Mammary epithelial cell (primary cell): ENCODE data around the gene NDUFS6.

Experiments
- EZH2 ChIP-seq: IDR thresholded peaks from 2 replicates; pipeline ENCODE4 v1.6.1; 2012; ENCODE audit warnings: low read length, inconsistent platforms, borderline replicate concordance
- TF ChIP-seq, protein P1 (sequence below), 2 donors: IDR thresholded peaks in 1 of 2; conservative IDR thresholded peaks in 1 of 2; 2 replicates each; pipeline ENCODE4 v1.5.1; 2011 to 2012; ENCODE audit warnings: inconsistent platforms in 2 of 2, low read length in 2 of 2, mild to moderate bottlenecking in 2 of 2, control low read depth in 1 of 2, low read depth in 1 of 2; ENCODE audit not compliant: insufficient read depth in 1 of 2; ENCODE audit errors: extremely low read depth in 1 of 2

DNA sequence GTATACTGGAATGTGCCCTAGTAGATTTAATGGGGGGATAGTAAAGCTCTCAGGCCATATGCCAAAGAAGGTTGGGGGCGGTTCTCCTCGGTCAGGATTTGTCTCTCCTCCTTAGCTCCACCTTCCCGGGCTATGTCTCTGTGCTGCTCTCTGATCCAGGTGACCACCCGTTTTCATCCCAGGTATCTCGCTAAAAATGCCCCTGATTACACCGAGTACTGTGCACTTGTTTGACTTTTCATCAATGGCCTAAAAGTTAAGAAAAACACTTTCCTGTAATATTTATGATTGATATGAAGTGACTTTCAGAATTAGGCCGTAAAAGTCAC is 724 bp downstream of the NDUFS6 start:
- TF ChIP-seq, protein P1, sequence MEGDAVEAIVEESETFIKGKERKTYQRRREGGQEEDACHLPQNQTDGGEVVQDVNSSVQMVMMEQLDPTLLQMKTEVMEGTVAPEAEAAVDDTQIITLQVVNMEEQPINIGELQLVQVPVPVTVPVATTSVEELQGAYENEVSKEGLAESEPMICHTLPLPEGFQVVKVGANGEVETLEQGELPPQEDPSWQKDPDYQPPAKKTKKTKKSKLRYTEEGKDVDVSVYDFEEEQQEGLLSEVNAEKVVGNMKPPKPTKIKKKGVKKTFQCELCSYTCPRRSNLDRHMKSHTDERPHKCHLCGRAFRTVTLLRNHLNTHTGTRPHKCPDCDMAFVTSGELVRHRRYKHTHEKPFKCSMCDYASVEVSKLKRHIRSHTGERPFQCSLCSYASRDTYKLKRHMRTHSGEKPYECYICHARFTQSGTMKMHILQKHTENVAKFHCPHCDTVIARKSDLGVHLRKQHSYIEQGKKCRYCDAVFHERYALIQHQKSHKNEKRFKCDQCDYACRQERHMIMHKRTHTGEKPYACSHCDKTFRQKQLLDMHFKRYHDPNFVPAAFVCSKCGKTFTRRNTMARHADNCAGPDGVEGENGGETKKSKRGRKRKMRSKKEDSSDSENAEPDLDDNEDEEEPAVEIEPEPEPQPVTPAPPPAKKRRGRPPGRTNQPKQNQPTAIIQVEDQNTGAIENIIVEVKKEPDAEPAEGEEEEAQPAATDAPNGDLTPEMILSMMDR (conservative IDR thresholded peaks at IDR 0.05 in 1 of 2, IDR thresholded peaks at IDR 0.05 in 1 of 2; ENCODE audit: extremely low read depth in 1 of 2, insufficient read depth in 1 of 2, low read depth in 1 of 2, low read length in 2 of 2) = no peak
- no peak for TF ChIP-seq EZH2
